HG03103 (cell line): ENCODE results near the gene AIG1.

ENCODE experiments used
- ATAC-seq: cut with Tn5 transposase; IDR thresholded peaks from one replicate; pipeline ENCODE4 v1.9.1; 2021; ENCODE audit warnings: low read depth; ENCODE audit not compliant: unreplicated experiment

Gene AIG1

DNA sequence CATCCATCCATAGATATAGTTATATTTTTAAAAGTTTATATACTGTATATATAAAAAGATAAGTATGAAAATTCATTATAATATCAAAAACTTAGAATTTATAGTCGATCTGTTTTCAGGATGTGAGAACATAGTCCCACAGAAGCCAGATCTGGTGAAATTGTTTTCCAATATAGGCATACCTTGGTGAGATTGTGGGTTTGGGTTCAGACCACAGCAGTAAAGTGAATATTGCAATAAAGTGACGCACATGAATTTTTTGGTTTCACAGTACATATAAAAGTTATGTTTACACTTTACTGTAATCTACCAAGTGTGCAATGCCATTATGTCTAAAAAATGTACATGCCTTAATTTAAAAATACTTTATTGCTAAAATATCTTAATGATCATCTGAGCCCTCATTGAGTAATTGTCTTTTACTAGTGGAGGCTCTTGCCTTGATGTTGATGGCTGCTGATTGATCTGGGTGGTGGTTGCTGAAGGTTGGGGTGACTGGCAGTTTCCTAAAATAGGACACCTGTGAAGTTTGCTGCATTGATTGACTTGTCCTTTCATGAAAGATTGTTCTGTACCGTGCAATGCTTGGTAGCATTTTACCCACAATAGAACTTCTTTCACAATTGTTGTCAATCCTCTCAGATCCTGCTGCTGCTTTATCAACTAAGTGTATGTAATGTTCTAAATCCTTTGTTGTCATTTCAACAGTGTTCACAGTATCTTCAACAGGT is 29.8 kb downstream of the AIG1 start:
- no peak for ATAC-seq

DNA sequence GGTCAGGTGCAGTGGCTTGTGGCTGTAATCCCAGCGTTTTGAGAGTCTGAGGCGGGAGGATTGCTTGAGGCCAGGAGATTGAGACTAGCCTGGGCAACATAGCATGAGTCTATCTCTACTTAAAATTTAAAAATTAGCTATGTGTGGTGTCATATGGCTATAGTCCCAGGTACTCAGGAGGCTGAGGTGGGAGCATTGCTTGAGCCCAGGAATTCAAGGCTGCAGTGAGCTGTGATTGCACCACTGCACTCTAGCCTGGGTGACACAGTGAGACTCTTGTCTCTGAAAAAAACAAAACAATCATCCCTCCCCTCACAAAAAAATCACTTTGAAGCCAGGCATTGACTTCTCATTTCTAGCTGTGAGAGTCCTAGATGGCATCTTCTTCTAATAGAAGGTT is 32.1 kb downstream of the AIG1 start:
- ATAC-seq = no peak

DNA sequence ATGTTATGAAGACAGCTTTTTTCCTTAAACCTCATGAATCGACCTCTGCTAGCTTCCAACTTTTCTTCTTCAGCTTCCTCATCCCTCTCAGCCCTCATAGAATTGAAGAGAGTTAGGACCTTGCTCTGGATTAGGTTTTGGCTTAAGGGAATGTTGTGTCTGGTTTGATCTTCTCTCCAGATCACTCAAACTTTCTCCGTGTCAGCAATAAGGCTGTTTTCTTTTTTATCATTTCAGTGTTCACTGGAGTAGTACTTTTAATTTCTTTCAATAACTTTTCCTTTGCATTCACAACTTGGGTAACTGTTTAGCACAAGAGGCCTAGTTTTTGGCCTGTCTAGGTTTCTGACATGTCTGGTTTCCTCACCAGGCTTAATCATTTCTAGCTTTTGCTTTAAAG is 32.6 kb downstream of the AIG1 start:
- ATAC-seq = no peak

- no peak for ATAC-seq
These were observed 35.7 kb downstream of the AIG1 start for GRCh38 chr6:143096403-143096802.

- peak; percentile 7 for ATAC-seq
These were observed 36.6 kb downstream of the AIG1 start for GRCh38 chr6:143097224-143097795.

DNA sequence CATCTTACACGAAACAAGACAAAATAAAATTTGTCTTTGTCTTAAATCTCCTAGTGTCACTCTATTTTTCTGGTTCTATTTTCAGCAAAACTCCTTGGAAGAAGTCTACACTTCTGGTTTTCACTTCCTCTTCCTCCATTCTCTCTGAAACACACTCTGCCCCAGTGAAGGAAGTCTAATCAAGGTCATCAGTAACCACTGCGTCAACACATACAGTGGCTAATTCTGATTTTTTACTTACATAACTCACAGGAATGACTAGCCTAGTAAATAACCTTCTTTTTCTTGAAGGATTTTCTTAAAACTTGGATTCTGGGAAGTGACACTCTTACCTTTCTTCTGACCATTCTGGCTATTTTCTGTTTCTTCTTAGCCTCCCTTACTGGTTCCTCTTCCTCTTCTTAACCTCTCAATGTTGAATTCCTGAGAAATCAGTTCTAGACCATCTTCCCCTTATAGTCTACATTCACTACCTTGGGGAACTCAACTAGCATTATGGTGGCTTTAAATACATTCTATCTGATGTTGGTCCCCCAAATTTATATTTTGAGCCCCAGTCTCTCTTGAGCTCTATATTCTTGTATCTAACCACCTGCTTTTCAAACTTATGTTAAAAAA is 37.5 kb downstream of the AIG1 start:
- ATAC-seq = peak; percentile 92

- ATAC-seq = no peak
These were observed 39.0 kb downstream of the AIG1 start for GRCh38 chr6:143099647-143100046.

GRCh38 chr6:143100429-143100828 is 39.7 kb downstream of the AIG1 start:
- no peak for ATAC-seq

DNA sequence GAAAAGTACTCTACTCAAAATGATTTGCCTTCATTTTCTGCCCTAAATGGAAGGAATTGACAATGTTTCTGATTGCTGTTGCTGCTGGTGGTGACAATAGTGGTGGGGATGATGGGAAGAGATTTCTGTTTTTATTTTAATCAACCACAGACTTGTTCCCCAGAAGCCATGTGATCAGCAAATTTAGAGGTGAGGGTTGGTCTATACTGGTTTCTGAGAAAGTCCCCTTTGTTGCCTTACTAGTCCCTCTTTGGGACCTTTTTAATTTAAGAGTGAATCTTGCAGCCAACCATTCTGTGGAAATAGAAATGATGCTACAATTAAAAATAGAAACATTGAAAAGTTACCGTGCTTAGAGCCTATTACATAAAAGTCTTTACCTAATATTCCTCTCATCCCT is 43.2 kb downstream of the AIG1 start:
- no peak for ATAC-seq

GRCh38 chr6:143107440-143107839 is 46.8 kb downstream of the AIG1 start:
- ATAC-seq = no peak

DNA sequence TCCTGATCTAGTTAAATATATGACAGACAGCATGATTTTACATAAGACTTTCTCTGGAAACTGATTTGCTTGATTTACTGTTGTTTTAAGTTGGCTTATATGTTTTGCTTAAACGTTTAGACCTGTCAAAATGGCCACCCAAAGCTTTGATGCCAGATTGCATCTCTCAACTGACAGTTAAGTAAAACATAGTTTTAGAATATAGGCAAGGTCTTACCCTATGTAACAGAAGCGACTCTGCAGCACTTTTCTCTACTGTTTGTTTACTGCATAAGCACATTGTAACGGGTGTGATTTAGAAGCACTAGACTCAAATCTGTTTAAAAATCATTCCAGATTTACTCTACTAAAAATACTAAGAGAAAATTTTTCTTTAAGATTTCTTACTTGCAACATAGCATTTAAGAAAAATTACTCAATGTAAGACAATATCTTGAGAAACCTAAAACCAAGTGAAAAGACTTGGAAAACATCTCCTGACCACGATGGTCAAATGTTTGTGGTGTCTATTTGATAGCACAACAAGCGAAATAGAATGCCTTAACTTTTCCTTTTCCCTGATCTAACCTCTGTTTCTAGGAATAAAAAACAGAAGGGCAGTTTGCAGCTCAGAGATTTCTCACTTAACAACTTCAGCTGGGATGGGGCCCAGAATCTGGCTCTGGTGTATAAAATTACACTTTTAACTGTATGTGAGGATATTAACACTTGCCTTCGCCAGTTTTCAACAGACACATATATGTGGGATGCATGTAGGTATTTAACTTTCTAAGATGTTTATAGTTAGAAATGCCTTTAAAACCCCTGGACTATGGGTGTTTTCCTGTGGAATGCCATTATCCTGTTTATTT is 47.4 kb downstream of the AIG1 start:
- no peak for ATAC-seq

DNA sequence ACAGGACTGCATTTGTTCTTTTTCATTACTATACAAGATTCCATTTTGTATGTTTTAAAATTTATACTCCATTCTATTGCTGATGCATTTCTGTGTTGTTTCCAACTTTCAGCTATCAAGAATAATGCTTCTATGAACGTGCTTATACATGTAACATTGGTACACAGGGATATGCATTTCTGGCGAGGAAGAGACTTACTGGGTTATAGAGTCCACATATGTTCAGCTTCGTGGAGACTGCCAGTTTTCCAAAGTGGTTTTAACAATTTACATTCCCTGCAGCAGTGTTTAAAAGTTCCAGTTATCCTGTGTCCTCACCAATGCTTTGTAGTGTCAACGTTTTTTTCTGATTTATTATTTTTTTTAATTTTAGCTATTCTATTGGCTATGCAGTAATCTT is 48.5 kb downstream of the AIG1 start:
- ATAC-seq = no peak

DNA sequence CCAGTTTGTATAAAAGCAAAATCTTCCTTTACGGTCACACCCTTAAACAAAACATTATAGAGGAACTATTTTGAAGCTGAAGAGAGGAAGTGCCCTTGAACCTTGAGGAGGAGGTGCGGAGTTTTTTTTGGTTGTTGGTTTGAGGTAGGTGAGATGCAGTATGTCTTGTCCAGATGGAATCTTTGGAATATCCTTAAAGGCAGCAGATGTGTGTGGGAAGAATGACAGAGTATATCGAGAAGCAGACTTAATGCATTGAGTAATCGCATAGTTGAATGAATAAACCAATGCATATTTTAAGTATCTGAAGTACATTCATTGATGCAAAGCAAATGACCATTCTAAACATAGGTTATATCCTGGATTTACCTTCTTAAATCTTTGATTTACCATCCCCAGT is 49.9 kb downstream of the AIG1 start:
- no peak for ATAC-seq

GRCh38 chr6:143110996-143111395 is 50.3 kb downstream of the AIG1 start:
- no peak for ATAC-seq

- ATAC-seq = no peak
These were observed 50.8 kb downstream of the AIG1 start for GRCh38 chr6:143111443-143111842.

DNA sequence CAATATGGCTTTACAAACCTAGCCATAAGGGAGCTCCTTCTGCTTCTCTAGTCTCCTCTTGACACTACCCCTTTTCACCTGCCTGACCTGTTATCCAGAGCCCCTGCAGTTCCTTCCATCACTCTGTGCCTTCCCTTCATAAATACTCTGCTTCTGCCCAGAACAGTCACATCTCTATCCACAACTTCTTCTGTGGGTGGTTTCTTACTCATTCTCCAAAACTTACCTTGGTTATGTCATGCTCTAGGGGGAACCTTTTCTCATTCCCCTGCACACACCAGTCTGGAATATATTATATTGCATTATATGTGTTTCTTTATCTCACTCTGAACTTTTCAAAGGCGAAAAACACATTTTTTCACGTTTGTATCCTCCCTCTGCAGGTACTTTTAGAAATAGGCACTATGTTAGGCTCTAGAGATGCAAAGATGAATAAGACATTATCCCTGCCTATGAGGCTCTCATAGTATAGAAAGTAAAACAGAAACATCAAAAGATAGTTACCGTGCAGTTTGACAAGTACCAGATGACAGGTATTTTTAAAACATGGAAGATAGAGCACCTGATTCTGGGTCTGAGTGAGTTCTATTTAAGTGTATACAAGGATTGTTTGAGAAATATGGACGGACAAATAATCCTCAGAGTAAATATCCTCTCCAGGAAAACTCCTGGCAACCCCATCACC is 51.5 kb downstream of the AIG1 start:
- no peak for ATAC-seq

DNA sequence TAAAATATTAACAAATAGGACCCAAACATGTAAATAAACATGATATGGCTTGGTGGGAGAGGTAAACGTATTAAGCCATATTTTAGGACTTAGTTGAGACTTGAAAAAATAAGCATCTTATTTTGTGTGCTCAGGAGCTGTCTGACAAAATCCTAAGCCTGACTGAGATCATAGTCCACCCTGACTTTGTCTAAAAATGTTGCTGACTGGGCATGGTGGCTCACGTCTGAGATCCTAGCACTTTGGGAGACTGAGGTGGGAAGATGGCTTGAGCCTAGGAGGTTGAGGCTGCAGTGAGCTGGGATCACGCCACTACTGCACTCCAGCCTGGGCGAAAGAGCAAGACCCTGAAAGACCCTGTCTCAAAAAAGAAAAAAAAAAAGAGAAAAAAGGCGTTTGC is 52.1 kb downstream of the AIG1 start:
- no peak for ATAC-seq

GRCh38 chr6:143115728-143116127 is 55.0 kb downstream of the AIG1 start:
- ATAC-seq = no peak

- ATAC-seq = no peak
These were observed 56.4 kb downstream of the AIG1 start for GRCh38 chr6:143117108-143117507.

DNA sequence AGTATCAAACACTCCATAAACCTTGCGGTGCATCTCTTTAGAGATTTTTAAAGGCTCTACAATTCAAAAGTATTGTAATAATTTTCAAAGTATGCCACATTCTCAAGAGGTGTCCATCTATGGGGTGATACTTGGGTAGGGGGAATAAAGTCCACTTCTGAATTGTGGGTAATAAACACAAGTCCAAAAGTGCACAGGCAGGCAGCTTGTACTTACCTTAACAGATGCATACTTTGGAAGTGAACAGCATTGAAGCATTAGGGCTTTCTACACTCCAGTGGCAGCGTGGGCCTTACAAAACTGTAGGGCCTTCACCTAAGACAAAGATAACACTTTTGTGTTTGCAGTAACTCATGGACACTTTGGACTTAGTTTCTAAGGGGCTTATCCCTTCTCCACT is 58.6 kb downstream of the AIG1 start:
- no peak for ATAC-seq

- no peak for ATAC-seq
These were observed 62.4 kb downstream of the AIG1 start for GRCh38 chr6:143123081-143123480.
